Neural cell (in vitro differentiated cells): Measurements from ENCODE around the gene TAF6.

Source experiments
- EZH2 ChIP-seq: fragments of 200-600, 300-800 bp; shearing (Covaris generic), sonication (generic); IDR thresholded peaks from 2 replicates; pipeline ENCODE4 v1.6.1; 2014; ENCODE audit warnings: antibody characterized with exemption, low read length, borderline replicate concordance, mild to moderate bottlenecking; ENCODE audit not compliant: insufficient read depth, poor library complexity, severe bottlenecking
- MXI1 ChIP-seq: fragments of 450-650 bp; conservative IDR thresholded peaks from 2 replicates; pipeline ENCODE4 v1.6.1; 2014; ENCODE audit warnings: antibody characterized with exemption, mild to moderate bottlenecking; ENCODE audit not compliant: poor library complexity, severe bottlenecking
- POLR2AphosphoS5 ChIP-seq: IDR thresholded peaks from 2 replicates; pipeline ENCODE4 v1.6.1; 2012
- TF ChIP-seq, protein P1 (sequence below): fragments of 450-650 bp; IDR thresholded peaks from 2 replicates; pipeline ENCODE4 v1.5.1; 2014; ENCODE audit warnings: antibody characterized with exemption, mild to moderate bottlenecking, moderate library complexity; ENCODE audit not compliant: poor library complexity, severe bottlenecking
- TF ChIP-seq, protein P2 (sequence below): IDR thresholded peaks from 2 replicates; pipeline ENCODE4 v1.6.1; 2012; ENCODE audit warnings: borderline replicate concordance

DNA sequence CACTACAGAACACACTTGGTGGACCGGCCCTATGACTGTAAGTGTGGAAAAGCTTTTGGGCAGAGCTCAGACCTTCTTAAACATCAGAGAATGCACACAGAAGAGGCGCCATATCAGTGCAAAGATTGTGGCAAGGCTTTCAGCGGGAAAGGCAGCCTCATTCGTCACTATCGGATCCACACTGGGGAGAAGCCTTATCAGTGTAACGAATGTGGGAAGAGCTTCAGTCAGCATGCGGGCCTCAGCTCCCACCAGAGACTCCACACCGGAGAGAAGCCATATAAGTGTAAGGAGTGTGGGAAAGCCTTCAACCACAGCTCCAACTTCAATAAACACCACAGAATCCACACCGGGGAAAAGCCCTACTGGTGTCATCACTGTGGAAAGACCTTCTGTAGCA is 55.0 kb downstream of the TAF6 start:
- TF ChIP-seq, protein P1, sequence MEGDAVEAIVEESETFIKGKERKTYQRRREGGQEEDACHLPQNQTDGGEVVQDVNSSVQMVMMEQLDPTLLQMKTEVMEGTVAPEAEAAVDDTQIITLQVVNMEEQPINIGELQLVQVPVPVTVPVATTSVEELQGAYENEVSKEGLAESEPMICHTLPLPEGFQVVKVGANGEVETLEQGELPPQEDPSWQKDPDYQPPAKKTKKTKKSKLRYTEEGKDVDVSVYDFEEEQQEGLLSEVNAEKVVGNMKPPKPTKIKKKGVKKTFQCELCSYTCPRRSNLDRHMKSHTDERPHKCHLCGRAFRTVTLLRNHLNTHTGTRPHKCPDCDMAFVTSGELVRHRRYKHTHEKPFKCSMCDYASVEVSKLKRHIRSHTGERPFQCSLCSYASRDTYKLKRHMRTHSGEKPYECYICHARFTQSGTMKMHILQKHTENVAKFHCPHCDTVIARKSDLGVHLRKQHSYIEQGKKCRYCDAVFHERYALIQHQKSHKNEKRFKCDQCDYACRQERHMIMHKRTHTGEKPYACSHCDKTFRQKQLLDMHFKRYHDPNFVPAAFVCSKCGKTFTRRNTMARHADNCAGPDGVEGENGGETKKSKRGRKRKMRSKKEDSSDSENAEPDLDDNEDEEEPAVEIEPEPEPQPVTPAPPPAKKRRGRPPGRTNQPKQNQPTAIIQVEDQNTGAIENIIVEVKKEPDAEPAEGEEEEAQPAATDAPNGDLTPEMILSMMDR: no peak
- TF ChIP-seq POLR2AphosphoS5 (no peak), EZH2 (no peak), MXI1 (no peak)
- TF ChIP-seq, protein P2, sequence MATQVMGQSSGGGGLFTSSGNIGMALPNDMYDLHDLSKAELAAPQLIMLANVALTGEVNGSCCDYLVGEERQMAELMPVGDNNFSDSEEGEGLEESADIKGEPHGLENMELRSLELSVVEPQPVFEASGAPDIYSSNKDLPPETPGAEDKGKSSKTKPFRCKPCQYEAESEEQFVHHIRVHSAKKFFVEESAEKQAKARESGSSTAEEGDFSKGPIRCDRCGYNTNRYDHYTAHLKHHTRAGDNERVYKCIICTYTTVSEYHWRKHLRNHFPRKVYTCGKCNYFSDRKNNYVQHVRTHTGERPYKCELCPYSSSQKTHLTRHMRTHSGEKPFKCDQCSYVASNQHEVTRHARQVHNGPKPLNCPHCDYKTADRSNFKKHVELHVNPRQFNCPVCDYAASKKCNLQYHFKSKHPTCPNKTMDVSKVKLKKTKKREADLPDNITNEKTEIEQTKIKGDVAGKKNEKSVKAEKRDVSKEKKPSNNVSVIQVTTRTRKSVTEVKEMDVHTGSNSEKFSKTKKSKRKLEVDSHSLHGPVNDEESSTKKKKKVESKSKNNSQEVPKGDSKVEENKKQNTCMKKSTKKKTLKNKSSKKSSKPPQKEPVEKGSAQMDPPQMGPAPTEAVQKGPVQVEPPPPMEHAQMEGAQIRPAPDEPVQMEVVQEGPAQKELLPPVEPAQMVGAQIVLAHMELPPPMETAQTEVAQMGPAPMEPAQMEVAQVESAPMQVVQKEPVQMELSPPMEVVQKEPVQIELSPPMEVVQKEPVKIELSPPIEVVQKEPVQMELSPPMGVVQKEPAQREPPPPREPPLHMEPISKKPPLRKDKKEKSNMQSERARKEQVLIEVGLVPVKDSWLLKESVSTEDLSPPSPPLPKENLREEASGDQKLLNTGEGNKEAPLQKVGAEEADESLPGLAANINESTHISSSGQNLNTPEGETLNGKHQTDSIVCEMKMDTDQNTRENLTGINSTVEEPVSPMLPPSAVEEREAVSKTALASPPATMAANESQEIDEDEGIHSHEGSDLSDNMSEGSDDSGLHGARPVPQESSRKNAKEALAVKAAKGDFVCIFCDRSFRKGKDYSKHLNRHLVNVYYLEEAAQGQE: no peak
